PFSK-1 (cell line): ENCODE data around the gene SLCO3A1.

Experiments used
- FOXP2 ChIP-seq: optimal IDR thresholded peaks from 2 replicates; pipeline ENCODE3; 2011; ENCODE audit warnings: borderline replicate concordance, control low read depth, inconsistent platforms; ENCODE audit not compliant: insufficient read depth; ENCODE audit errors: extremely low read length, extremely low read depth
- POLR2AphosphoS5 ChIP-seq: IDR thresholded peaks from 2 replicates; pipeline ENCODE4 v1.6.1; 2012; ENCODE audit warnings: low read depth, mild to moderate bottlenecking, control low read depth, low read length, moderate library complexity
- SIN3A ChIP-seq: IDR thresholded peaks from 2 replicates; pipeline ENCODE4 v1.6.1; 2012; ENCODE audit warnings: mild to moderate bottlenecking, low read length, moderate library complexity, borderline replicate concordance; ENCODE audit not compliant: insufficient read depth
- TAF1 ChIP-seq: IDR thresholded peaks from 2 replicates; pipeline ENCODE4 v1.6.1; 2012; ENCODE audit warnings: low read length, control low read depth, borderline replicate concordance; ENCODE audit not compliant: insufficient read depth
- TF ChIP-seq, protein P1 (sequence below), 2 experiments: IDR thresholded peaks; 2 replicates each; pipeline versions ENCODE4 v1.6.1 to v1.8.0; 2011 to 2012; ENCODE audit warnings: low read depth in 2 of 2, low read length in 2 of 2, control low read depth in 1 of 2, inconsistent platforms in 1 of 2, mild to moderate bottlenecking in 1 of 2, moderate library complexity in 1 of 2; ENCODE audit not compliant: insufficient read depth in 1 of 2

DNA sequence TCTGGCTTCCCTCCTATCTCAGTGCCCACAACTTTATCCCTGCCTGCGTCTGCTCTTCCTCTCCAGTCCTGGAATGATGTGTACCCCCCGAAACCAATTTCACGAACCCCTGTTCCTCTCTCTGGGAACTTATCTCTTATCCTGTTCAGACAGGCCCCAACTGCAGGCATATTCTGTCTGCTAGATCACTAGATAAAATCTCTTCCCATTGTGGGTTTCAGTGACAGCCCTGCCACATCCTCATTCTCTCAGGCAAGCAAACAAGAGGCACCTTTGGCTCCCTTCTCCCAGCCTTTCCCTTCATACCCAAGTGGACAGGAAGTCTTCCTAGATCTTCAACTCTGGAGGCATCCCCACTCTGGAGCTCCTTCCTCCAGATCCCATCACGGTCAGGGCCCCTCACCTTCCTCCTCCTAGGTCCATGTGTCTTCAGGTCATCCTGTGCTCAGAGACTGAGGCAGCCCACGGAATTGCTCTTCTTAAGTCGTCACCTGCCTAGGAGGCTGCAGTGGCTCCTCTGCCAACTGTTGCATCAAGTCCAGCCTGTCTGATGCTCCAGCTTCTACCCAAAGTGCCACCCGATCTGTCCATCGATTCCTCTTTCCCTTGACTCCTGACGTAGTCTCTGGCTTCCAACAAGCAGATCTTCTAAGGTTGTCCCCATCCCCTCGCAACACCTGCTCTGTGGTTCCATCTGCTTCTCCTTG lies 190.8 kb downstream of the SLCO3A1 start:
- TF ChIP-seq TAF1 = no peak
- TF ChIP-seq POLR2AphosphoS5 = no peak
- TF ChIP-seq SIN3A = no peak
- TF ChIP-seq, protein P1, sequence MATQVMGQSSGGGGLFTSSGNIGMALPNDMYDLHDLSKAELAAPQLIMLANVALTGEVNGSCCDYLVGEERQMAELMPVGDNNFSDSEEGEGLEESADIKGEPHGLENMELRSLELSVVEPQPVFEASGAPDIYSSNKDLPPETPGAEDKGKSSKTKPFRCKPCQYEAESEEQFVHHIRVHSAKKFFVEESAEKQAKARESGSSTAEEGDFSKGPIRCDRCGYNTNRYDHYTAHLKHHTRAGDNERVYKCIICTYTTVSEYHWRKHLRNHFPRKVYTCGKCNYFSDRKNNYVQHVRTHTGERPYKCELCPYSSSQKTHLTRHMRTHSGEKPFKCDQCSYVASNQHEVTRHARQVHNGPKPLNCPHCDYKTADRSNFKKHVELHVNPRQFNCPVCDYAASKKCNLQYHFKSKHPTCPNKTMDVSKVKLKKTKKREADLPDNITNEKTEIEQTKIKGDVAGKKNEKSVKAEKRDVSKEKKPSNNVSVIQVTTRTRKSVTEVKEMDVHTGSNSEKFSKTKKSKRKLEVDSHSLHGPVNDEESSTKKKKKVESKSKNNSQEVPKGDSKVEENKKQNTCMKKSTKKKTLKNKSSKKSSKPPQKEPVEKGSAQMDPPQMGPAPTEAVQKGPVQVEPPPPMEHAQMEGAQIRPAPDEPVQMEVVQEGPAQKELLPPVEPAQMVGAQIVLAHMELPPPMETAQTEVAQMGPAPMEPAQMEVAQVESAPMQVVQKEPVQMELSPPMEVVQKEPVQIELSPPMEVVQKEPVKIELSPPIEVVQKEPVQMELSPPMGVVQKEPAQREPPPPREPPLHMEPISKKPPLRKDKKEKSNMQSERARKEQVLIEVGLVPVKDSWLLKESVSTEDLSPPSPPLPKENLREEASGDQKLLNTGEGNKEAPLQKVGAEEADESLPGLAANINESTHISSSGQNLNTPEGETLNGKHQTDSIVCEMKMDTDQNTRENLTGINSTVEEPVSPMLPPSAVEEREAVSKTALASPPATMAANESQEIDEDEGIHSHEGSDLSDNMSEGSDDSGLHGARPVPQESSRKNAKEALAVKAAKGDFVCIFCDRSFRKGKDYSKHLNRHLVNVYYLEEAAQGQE (IDR thresholded peaks at IDR 0.05; ENCODE audit: insufficient read depth in 1 of 2, low read depth in 2 of 2, low read length in 2 of 2) = no peak
- no peak for TF ChIP-seq FOXP2
